Ramos (cell line): Measurements from ENCODE around the gene WWOX.

Experiments used
- in situ Hi-C: fragments of 300-500 bp; cut with MboI; formaldehyde crosslinking; loops from one replicate; pipeline ENCODE4 v1.14.3; 2022; ENCODE audit warnings: low sequenced_read_pairs; ENCODE audit not compliant: unreplicated experiment

The WWOX gene

DNA sequence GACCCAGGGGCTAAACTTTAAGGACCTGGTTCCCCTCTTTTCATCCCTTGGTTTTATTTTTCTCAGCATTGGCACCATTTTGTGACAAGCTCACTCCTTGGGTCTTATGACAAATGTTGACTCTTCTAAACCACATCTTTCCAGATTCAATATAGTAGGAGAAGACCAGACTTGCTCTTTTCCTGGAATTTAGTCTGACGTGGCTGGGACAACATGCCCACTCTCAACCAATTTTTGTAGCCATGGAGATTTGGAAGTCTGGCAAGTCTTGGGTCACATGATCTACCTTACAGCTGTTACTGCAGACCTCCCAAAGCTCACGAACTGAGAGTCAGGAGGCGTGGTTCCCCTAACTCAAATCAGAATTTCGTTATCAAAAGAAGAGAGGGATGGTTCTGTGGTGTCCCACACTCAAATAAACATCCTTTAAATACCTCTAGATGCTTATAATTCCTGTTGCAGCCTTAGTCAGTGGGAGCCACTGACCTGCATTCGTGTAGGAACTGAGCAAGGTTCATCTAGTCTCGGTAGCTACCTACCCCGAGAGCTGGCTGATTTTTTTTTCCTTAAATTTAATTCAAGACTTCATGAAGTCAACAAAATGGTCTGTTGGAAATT, 817.6 kb downstream of the WWOX start:
- in situ Hi-C loops = no loop called here

- in situ Hi-C loops = no loop called here
Observed at GRCh38 chr16:78918805-78919305, 819.4 kb downstream of the WWOX start.

DNA sequence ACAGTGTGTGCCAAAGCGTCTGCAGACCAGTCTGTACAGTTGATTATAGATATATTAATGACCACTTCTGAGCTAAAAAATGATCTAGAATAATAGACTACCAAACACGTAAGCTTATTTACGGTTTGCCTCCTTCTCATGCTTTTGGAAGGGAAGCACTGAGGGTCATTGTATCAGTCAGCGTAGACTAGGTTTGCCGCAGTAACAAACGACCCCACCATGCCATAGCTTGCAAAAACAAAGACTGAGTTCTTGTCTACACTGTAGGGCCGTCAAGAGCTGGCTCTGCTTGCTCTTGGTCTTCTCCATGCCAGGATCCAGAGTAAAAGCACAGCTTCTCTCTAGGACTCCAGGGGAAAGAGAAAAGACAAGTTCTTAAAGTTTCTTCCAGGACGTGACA, 820.4 kb downstream of the WWOX start:
- in situ Hi-C loops = no loop called here

- in situ Hi-C loops = no loop called here
Observed at GRCh38 chr16:78920621-78921020, 821.2 kb downstream of the WWOX start.

GRCh38 chr16:78925083-78925767, 825.8 kb downstream of the WWOX start:
- in situ Hi-C loops = no loop called here

DNA sequence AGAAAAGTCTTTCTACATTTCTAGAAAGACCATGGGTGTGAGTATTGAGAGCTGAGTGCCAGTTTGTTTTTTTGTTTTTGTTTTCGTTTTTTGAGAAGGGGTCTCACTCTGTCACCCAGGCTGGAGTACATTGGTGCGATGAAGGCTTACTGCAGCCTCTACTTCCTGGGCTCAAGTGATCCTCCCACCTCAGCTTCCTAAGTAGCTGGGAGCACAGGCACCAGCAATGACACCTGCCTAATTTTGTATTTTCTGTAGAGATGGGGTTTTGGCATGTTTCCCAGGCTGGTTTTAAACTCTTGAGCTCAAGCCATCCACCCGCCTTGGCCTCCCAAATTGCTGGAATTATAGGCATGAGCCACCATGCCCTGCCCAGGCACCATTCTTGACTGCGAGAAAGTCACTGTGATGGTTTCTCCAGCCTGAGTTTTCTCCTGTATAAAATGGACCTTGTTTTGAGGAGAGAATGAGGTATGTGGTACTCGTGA, 827.3 kb downstream of the WWOX start:
- in situ Hi-C loops = no loop called here

GRCh38 chr16:78927766-78928165, 828.3 kb downstream of the WWOX start:
- in situ Hi-C loops = no loop called here

DNA sequence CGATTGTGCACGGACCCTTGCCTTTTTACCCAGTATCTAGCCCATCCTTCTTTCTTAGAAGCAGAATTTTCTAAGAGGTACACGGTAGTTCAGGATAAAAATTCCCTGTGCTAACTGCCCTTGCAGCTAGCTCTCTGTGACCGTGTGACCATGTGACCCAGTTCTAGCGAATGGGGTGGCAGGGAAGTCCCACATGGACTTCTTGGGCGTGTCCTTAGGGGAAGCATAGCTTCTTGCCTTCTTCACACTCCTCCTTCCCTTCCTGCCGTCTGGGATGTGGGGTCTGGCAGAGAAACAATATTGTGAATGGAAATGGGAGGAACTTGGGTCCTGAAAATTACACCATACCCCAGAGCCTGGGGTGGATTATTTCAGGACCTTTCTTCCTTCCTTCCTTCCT, 830.4 kb downstream of the WWOX start:
- in situ Hi-C loops = no loop called here

DNA sequence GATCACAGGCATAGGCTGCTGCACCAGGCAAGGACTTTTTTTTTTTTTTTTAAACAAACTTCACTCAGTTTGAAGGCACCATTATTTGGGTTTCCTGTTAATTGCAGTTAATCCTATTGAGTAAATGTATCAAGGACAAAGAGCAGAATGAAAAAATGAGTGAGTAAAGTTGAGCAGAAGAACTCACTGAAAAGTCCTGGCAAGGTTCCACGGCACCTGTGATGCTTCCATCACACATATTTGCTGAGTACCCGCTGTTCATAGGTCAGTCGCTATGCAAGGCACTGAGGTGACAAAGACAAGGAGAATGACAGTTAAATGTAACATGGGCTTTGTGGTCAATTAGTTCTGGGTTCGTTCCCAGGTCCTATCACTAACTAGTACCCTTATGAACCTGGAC, 831.1 kb downstream of the WWOX start:
- in situ Hi-C loops = no loop called here

DNA sequence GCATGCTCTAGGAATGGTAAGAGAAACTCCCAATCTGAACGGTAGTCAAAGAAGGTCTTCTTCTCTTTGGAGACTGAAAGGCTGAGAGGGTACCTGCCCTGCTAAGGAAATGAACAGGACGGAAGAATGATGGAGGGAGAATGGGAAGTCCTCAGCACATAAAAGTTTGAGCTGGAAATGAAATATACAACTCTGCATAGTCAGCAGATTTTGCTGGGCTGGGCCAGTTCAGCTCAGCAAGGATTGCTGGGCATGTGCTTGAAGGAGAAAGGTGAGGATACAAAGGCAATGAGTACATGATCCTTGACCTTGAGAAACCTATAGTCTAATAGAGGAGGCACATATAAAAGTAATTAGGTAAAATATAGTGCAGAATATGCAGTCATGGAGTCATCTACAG, 831.8 kb downstream of the WWOX start:
- in situ Hi-C loops = no loop called here

DNA sequence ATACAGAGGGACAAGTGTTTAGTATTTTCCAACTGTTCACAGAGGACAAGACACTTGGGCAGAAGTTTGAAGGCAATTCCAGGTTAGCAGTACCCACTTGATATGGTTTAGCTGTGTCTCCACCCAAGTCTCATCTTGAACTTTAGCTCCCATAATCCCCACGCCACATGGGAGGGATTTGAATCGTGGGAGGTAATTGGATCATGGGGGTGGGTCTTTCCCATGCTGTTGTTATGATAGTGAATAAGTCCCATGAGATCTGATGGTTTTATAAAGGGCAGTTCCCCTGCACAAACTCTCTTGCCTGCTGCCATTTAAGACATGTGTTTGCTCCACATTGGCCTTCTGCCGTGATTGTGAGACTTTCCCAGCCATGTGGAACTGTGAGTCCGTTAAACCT, 832.2 kb downstream of the WWOX start:
- in situ Hi-C loops = no loop called here

GRCh38 chr16:78932355-78932943, 833.0 kb downstream of the WWOX start:
- in situ Hi-C loops = no loop called here

DNA sequence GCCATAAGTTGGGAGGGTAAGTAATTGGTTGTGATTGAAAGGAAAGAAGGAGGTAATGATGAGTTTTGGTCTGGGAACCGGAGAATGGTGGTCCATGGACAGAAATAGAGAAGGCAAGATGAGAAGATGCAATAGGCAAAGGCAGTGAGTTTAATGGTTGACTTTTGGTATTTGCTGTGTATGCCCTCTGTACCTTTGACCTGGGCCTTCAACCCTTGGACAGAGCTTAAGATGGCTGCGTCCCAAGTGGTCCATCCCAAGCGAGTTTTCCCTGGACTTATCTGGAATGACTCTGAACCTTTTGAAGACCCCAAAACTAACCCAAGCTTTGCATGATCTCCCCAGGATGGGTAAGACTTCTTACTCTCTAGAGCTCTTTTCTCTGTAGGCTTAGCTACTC, 836.6 kb downstream of the WWOX start:
- in situ Hi-C loops = no loop called here

GRCh38 chr16:78939597-78939996, 840.1 kb downstream of the WWOX start:
- in situ Hi-C loops = no loop called here

- in situ Hi-C loops = no loop called here
Observed at GRCh38 chr16:78942625-78943245, 843.3 kb downstream of the WWOX start.

DNA sequence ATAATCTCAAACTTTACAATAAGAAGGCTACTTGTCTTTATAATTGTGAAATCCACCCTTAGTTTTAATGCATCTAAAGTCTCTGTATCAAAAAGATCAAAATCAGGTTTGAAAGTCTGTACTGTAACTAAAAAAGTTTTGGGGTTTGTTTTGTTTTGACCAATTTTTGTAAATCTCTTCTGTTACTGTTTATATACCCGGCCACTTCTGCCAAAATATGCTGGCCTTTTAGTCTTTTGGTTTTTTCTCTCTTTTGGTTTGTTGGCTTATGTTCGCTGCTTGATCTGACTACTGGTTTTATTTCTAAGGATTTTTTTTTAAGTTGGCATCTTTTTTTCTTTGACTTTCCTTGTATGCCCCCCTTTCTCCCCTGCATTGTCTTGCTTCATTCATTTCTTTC, 845.9 kb downstream of the WWOX start:
- in situ Hi-C loops = no loop called here

GRCh38 chr16:78946556-78946955, 847.1 kb downstream of the WWOX start:
- in situ Hi-C loops = no loop called here

DNA sequence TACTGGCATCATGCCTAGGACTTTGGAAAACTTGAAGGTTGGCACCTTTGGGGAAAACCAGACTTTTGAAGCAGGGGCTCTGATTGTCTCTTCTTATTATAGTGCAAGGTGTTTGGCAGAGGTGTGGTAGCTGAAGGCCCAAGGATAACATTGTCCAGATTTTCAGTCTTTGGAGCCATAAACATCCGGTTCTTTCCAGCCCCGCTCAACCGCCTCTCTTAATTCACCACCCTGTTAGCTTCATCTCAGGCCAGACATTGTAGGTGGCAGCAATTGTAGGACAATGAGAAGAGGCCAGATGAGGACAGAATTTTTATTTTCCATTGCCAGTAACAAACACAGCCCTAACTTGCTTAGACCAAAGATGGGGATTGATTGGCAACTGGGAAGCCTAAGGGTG, 851.3 kb downstream of the WWOX start:
- in situ Hi-C loops = no loop called here

DNA sequence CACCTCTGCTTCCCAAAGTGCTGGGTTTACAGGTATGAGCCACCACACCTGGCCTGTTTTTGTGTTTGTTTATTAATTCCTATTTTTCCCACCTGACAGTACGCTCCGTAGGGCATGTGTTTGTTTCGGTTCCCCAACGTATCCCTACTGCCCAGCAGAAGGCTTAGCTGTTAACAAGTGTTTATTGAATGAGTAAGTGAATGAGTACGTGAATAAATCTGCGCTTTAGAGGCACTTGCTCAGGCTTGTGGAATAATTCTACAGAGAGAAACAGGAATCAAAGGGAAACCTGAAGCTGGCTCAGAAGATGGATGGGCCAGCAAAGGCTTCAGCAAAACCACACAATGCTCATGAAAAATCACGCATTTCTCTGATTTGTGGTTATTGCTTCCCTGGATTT, 853.2 kb downstream of the WWOX start:
- in situ Hi-C loops = no loop called here

DNA sequence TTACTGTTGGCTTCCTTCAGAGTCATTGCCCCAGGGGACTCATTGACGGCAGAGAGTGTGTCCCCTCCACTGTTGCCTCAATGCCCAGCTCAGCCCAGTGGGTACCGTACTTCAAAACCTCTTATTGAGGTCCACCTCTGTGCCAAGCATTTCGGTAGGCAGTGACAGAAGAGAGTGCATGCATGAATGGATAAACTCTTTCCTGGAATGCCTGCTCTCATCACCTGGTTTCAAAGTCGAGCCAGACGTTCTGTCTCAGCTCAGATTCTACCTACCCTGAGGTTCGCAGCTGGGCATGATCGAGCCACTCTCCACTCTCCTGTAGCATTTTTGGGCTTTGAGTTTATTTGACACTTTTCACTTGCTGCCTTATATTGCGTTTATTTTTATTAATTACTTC, 854.1 kb downstream of the WWOX start:
- in situ Hi-C loops = no loop called here

- in situ Hi-C loops = no loop called here
Observed at GRCh38 chr16:78955206-78955605, 855.8 kb downstream of the WWOX start.
